Stimulated activated CD8-positive, alpha-beta memory T cell treated with anti-CD3 and anti-CD28 coated beads, Interleukin-15, amount 100 ng/mL, for 4 hours (primary cell): Measurements from ENCODE around the gene BTLA.
"Not testable (repeated sequence)": the region's sequence is repeated elsewhere in the genome, so short reads cannot be mapped to it uniquely, and the experiment has no call there.

Source experiments
- DNase-seq, 2 donors: peaks; one replicate each; pipeline ENCODE4 v3.0.0-alpha.2; 2020; ENCODE audit warnings: low read depth in 2 of 2

BTLA gene

GRCh38 chr3:112446343-112446742 lies 52.9 kb downstream of the BTLA start:
- no peak for DNase-seq

GRCh38 chr3:112445839-112446238 lies 53.4 kb downstream of the BTLA start:
- DNase-seq = no peak

GRCh38 chr3:112437146-112438022 lies 61.9 kb downstream of the BTLA start:
- no peak for DNase-seq

- no peak for DNase-seq
Observed at GRCh38 chr3:112429960-112430359, 69.3 kb downstream of the BTLA start.

- DNase-seq = no peak
Observed at GRCh38 chr3:112427123-112427522, 72.1 kb downstream of the BTLA start.

- no peak for DNase-seq
Observed at GRCh38 chr3:112425858-112426750, 73.2 kb downstream of the BTLA start.

GRCh38 chr3:112425382-112425781 lies 73.9 kb downstream of the BTLA start:
- no peak for DNase-seq

- no peak for DNase-seq
Observed at GRCh38 chr3:112424394-112424793, 74.9 kb downstream of the BTLA start.

- DNase-seq = not testable (repeated sequence)
Observed at GRCh38 chr3:112422921-112423320, 76.4 kb downstream of the BTLA start.

GRCh38 chr3:112418526-112418925 lies 80.7 kb downstream of the BTLA start:
- not testable (repeated sequence) for DNase-seq

GRCh38 chr3:112417696-112418318 lies 81.5 kb downstream of the BTLA start:
- DNase-seq = no peak

GRCh38 chr3:112416391-112417212 lies 82.7 kb downstream of the BTLA start:
- DNase-seq = no peak

- no peak for DNase-seq
Observed at GRCh38 chr3:112415390-112415789, 83.9 kb downstream of the BTLA start.
